HEK293 (cell line): ENCODE measurements around the gene PCBD2.

Experiments used
- CTCF ChIA-PET: fragments of 350-600 bp; formaldehyde crosslinking; extraction: SDS; loops from one replicate; lab custom pipeline; 2021; ENCODE audit warnings: antibody characterized with exemption; lab: Yijun Ruan, JAX
- POLR2A ChIA-PET: fragments of 300-600 bp; formaldehyde crosslinking; extraction: SDS; loops from one replicate; lab custom pipeline; 2020; ENCODE audit warnings: antibody characterized with exemption, inconsistent platforms; lab: Yijun Ruan, JAX
- H3K27ac ChIP-seq: fragments of 200-500 bp; sonication (Bioruptor generic); 2 replicates; pipeline ENCODE4 v1.5.1; 2014; ENCODE audit warnings: low read depth, low read length, control low read depth, inconsistent platforms; ENCODE audit errors: extremely low read depth
- H3K36me3 ChIP-seq, 2 experiments: fragments of 200-500 bp in 1 of 2; sonication (Bioruptor generic) in 1 of 2; 1 replicate in 1 of 2; 2 replicates in 1 of 2; pipeline ENCODE4 v1.5.1; 2014 to 2017; ENCODE audit warnings: inconsistent platforms in 2 of 2, low read length in 2 of 2; ENCODE audit not compliant: control insufficient read depth in 2 of 2, insufficient read depth in 1 of 2
- H3K4me1 ChIP-seq: fragments of 200-500 bp; sonication (Bioruptor generic); 2 replicates; pipeline ENCODE4 v1.5.1; 2014; ENCODE audit warnings: mild to moderate bottlenecking, low read length, inconsistent platforms; ENCODE audit not compliant: control insufficient read depth, insufficient read depth
- H3K4me3 ChIP-seq: 2 replicates; pipeline ENCODE4 v1.5.1; 2011; ENCODE audit warnings: low read depth, mild to moderate bottlenecking, control low read depth, low read length, moderate library complexity
- H3K9me3 ChIP-seq: fragments of 200-500 bp; sonication (Bioruptor generic); 2 replicates; pipeline ENCODE4 v1.5.1; 2014; ENCODE audit warnings: low read depth, low read length, inconsistent platforms; ENCODE audit not compliant: control insufficient read depth, insufficient read depth
- ATF2 ChIP-seq: fragments of 450-650 bp; formaldehyde crosslinking; IDR thresholded peaks from 2 replicates; pipeline ENCODE4 v1.5.1; 2016; ENCODE audit warnings: missing biosample characterization, missing genetic modification characterization, low read depth
- PRDM1 ChIP-seq: fragments of 450-650 bp; formaldehyde crosslinking; IDR thresholded peaks from 2 replicates; pipeline ENCODE4; 2016; ENCODE audit warnings: missing biosample characterization, missing genetic modification characterization
- REST ChIP-seq: fragments of 450-650 bp; formaldehyde crosslinking; IDR thresholded peaks from 2 replicates; pipeline ENCODE4 v1.5.1; 2016; ENCODE audit warnings: missing biosample characterization, missing genetic modification characterization
- ZBTB26 ChIP-seq: fragments of 450-650 bp; formaldehyde crosslinking; optimal IDR thresholded peaks from 2 replicates; pipeline ENCODE3; 2016; ENCODE audit warnings: missing biosample characterization, mild to moderate bottlenecking, missing genetic modification characterization
- ZBTB44 ChIP-seq: fragments of 450-650 bp; IDR thresholded peaks from 2 replicates; pipeline ENCODE4 v1.5.1; 2018; ENCODE audit warnings: missing biosample characterization, mild to moderate bottlenecking, missing genetic modification characterization
- ZBTB49 ChIP-seq: fragments of 450-650 bp; formaldehyde crosslinking; IDR thresholded peaks from 2 replicates; pipeline ENCODE4 v1.5.1; 2016; ENCODE audit warnings: missing biosample characterization, missing genetic modification characterization, low read depth
- ZNF2 ChIP-seq: fragments of 450-650 bp; formaldehyde crosslinking; IDR thresholded peaks from 2 replicates; pipeline ENCODE4 v1.5.1; 2016; ENCODE audit warnings: missing biosample characterization, missing genetic modification characterization
- ZNF404 ChIP-seq: fragments of 450-650 bp; formaldehyde crosslinking; IDR thresholded peaks from 2 replicates; pipeline ENCODE4 v1.5.1; 2017; ENCODE audit warnings: missing biosample characterization, missing genetic modification characterization
- ZNF488 ChIP-seq: fragments of 450-650 bp; formaldehyde crosslinking; IDR thresholded peaks from 2 replicates; pipeline ENCODE4 v1.5.1; 2016; ENCODE audit warnings: missing biosample characterization, missing genetic modification characterization

The PCBD2 gene

GRCh38 chr5:134892282-134892681, 12.6 kb upstream of the PCBD2 start:
- ChIA-PET CTCF (no interaction called here), POLR2A (no interaction called here)
- peaks cover 15 to 38% of the 10 kb centered on the region in 2 experiments; a peak in 2 of 3 replicates for H3K36me3 ChIP-seq
- no peak overlapping the region for H3K4me3 ChIP-seq
- H3K27ac ChIP-seq, result no peak overlapping the region
- no peaks in the 10 kb centered on the region for H3K4me1 ChIP-seq
- no peaks in the 10 kb centered on the region for H3K9me3 ChIP-seq
- no peak for TF ChIP-seq ZBTB49 (tag by site-specific recombination)
- no peak for TF ChIP-seq ZBTB44 (tag by site-specific recombination)
- no peak for TF ChIP-seq ZNF404
- TF ChIP-seq ZBTB26, result no peak
- TF ChIP-seq REST, result no peak

- Histone ChIP-seq H3K36me3 (peaks cover 22 to 34% of the 10 kb centered on the region in 2 experiments; a peak in 2 of 3 replicates), H3K27ac (no peak overlapping the region), H3K4me1 (no peaks in the 10 kb centered on the region), H3K4me3 (no peak overlapping the region), H3K9me3 (no peaks in the 10 kb centered on the region)
- ChIA-PET CTCF (no interaction called here), POLR2A (no interaction called here)
- TF ChIP-seq PRDM1 (peak; percentile 84), ZNF488 (no peak), ATF2 (tag by site-specific recombination) (no peak), ZNF2 (no peak)
- TF ChIP-seq, all 188 proteins: peak for 1
Measured at GRCh38 chr5:134892926-134893325, 12.0 kb upstream of the PCBD2 start.
